Measurements from ENCODE around the gene SEC14L1.
A peak's percentile ranks its signal among the peaks of the same experiment; 100 is the strongest.
"Not testable (repeated sequence)": the region's sequence is repeated elsewhere in the genome, so short reads cannot be mapped to it uniquely, and the experiment has no call there.

SEC14L1 gene

DNA sequence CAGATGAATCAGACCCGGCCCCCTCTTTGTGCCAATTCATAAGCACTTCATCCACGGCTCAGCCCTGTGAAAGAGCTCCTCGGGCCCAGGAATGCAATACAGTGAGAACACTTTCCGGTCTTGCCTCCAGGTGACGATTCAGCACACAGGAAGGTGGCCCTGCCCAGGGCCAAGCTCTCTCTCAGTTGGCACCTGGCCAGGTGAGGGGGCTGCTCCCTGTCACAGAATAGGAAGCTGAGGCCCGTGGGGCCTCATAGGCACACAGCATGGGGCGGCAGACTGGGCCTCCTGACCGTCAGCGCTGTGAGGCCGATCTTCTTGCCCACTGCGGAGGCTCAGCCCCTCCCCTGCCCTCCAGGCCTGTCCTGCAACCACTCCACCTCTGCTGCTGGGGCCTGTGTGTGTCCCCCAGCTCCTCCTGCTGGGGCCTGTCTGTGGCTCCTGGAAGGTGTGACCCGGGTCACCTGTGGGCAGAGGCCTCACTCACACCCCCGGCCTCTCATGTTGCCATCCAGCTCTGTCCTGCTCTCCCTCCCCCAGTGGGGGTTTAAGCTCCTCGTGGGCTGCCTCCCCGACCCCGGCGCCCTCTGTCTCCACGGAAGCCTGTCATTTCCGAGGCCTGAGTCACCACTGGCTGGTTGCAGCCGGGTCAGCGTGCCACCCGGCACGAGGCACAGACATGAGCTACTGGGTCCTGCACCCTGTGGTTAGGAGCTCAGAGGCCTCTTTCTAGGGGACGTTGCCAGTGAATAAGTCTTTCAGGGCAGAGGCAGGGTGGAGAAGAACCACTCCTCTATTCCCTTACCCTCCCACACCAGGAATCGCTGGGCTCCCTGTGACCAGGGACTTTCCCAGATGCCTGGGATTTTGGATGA lies 114.4 kb downstream of the SEC14L1 start:
- TF ChIP-seq, protein P1, sequence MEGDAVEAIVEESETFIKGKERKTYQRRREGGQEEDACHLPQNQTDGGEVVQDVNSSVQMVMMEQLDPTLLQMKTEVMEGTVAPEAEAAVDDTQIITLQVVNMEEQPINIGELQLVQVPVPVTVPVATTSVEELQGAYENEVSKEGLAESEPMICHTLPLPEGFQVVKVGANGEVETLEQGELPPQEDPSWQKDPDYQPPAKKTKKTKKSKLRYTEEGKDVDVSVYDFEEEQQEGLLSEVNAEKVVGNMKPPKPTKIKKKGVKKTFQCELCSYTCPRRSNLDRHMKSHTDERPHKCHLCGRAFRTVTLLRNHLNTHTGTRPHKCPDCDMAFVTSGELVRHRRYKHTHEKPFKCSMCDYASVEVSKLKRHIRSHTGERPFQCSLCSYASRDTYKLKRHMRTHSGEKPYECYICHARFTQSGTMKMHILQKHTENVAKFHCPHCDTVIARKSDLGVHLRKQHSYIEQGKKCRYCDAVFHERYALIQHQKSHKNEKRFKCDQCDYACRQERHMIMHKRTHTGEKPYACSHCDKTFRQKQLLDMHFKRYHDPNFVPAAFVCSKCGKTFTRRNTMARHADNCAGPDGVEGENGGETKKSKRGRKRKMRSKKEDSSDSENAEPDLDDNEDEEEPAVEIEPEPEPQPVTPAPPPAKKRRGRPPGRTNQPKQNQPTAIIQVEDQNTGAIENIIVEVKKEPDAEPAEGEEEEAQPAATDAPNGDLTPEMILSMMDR (IDR thresholded peaks at IDR 0.05; ENCODE audit: low read depth, low read length), result no peak
- TF ChIP-seq MYC (IDR thresholded peaks at IDR 0.05; ENCODE audit: low read depth, low read length) (peak; percentile 86), POLR2A (IDR thresholded peaks at IDR 0.05; ENCODE audit: extremely low read depth, insufficient read length) (no peak)
- TF ChIP-seq, protein P2, sequence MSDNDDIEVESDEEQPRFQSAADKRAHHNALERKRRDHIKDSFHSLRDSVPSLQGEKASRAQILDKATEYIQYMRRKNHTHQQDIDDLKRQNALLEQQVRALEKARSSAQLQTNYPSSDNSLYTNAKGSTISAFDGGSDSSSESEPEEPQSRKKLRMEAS (IDR thresholded peaks at IDR 0.05; ENCODE audit: low read depth, low read length), result peak; percentile 92
- peak; percentile 82 for DNase-seq (ENCODE audit: low read depth)
- no peak overlapping the region for H3K4me3 ChIP-seq (ENCODE audit: low read depth, low read length)

DNA sequence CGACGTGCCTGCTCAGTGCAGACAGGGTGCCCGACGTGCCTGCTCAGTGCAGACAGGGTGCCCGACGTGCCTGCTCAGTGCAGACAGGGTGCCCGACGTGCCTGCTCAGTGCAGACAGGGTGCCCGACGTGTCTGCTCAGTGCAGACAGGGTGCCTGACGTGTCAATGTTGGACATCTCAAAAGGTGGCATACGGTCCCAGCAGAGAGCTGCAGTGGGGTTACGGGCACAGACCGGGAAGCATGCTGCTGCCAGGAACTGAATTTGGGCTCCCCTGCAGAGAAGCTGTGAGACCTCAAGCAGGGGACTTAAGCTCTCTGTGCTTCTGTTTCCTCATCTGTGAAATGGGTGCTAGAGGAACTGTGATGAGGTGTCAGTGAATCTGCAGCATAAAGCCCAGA lies 115.2 kb downstream of the SEC14L1 start:
- H3K4me3 ChIP-seq (ENCODE audit: low read depth, low read length); DNase-seq (ENCODE audit: low read depth): not testable (repeated sequence)

DNA sequence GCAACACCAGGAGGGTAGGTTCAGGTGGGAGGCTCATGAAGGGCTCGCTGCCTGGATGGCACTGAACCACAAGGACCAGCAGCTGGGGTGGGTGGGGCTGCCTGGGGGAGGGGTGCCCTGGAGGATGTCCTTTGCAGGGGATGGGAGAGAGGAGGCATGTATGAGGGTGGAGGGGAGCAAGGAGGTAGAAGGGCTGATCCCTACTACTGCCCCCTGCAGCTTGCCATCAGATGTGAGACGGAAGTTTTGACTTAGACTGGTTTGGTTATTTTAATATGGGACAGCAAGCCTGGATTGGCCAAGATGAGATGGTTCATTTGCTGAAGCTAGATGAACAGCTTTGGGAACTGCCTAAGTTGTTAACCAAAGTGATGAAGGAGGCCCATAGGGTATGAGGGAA lies 115.9 kb downstream of the SEC14L1 start:
- DNase-seq (ENCODE audit: low read depth), result no peak
- TF ChIP-seq MYC (IDR thresholded peaks at IDR 0.05; ENCODE audit: low read depth, low read length) (no peak), POLR2A (IDR thresholded peaks at IDR 0.05; ENCODE audit: extremely low read depth, insufficient read length) (no peak)
- H3K4me3 ChIP-seq (ENCODE audit: low read depth, low read length), result no peak overlapping the region

DNA sequence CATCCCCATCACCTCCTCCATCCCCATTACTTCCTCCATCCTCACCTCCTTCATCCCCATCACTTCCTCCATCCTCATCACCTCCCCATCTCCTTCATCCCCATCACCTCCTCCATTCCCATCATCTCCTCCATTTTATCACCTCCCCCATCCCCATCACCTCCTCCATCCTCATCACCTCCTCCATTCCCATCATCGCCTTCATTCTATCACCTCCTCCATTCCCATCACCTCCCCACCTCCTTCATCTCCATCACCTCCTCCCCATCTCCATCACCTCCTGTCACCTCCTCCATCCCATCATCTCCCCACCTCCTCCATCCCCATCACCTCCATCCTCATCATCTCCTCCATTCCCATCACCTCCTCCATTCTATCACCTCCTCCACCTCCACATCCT lies 116.4 kb downstream of the SEC14L1 start:
- no peak for TF ChIP-seq MYC (IDR thresholded peaks at IDR 0.05; ENCODE audit: low read depth, low read length)
- TF ChIP-seq, protein P2 (IDR thresholded peaks at IDR 0.05; ENCODE audit: low read depth, low read length), result no peak
- no peak for TF ChIP-seq POLR2A (IDR thresholded peaks at IDR 0.05; ENCODE audit: extremely low read depth, insufficient read length)
- TF ChIP-seq, protein P1 (IDR thresholded peaks at IDR 0.05; ENCODE audit: low read depth, low read length), result no peak
- DNase-seq (ENCODE audit: low read depth), result no peak
- H3K4me3 ChIP-seq (ENCODE audit: low read depth, low read length), result no peak overlapping the region

DNA sequence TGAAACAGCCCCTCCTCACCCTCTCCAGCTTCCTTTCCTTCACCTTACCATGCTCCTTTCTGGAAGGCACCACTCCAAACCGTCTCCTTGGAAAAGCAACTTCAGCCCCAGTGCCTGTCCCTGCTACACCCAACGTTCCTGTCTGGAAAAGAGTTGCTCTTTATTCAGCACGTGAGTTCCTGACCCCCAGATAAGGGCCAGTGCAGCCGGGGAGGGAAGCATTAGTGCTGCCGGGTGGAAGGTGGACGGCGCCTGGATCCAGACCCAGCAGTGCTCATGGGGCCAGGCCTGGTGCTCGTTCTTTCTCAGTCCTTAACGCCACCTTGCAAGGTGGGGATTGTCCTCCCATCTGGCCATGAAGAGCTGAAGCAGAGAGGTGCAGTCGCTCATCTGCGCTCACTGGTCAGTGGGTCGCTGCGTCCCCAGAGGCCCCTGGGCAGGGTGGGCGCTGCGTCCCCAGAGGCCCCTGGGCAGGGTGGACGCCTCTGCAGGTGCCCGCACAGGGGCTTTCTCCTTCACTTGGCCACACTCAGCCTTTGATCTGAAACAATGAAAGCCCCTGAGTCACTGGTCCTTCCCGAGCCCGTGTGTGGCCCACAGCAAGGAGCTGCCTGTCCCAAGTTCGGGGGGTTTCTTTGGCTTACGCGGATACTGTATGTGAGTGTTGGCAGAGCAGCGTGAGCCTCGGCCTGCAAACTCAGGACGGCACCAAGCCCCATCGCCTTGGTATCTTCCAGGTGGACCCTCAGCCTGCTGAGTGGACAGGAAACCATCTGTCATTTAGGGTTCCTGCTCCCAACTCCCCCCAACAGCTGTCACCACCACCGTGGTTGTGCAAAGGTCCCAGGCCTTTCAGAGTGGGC lies 117.1 kb downstream of the SEC14L1 start:
- TF ChIP-seq, protein P2 (IDR thresholded peaks at IDR 0.05; ENCODE audit: low read depth, low read length), result no peak
- TF ChIP-seq MYC (IDR thresholded peaks at IDR 0.05; ENCODE audit: low read depth, low read length) (no peak), POLR2A (IDR thresholded peaks at IDR 0.05; ENCODE audit: extremely low read depth, insufficient read length) (no peak)
- TF ChIP-seq, protein P1 (IDR thresholded peaks at IDR 0.05; ENCODE audit: low read depth, low read length), result no peak
- DNase-seq (ENCODE audit: low read depth), result no peak
- H3K4me3 ChIP-seq (ENCODE audit: low read depth, low read length), result no peak overlapping the region

DNA sequence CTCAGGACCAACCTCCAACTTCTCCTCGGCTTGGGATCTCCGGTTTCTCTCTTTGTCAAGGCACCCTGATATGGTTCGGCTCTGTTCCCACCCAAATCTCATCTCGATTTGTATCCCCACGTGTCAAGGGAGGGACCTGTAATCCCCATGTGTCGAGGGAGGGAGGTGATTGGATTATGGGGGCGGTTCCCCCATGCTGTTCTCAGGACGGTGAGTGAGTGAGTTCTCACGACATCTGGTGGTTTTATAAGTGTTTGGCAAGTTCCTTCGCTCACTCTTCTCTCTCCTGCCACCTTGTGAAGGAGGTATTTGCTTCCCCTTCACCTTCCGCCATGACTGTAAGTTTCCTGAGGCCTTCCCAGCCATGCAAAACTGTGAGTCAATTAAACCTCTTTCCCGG lies 117.9 kb downstream of the SEC14L1 start:
- TF ChIP-seq POLR2A (IDR thresholded peaks at IDR 0.05; ENCODE audit: extremely low read depth, insufficient read length) (no peak), MYC (IDR thresholded peaks at IDR 0.05; ENCODE audit: low read depth, low read length) (no peak)
- TF ChIP-seq, protein P1 (IDR thresholded peaks at IDR 0.05; ENCODE audit: low read depth, low read length), result no peak
- TF ChIP-seq, protein P2 (IDR thresholded peaks at IDR 0.05; ENCODE audit: low read depth, low read length), result no peak
- DNase-seq (ENCODE audit: low read depth), result no peak
- H3K4me3 ChIP-seq (ENCODE audit: low read depth, low read length), result no peak overlapping the region

Data from NB4 (cell line).